ENCODE results near the gene BTG2.
A peak's percentile ranks its signal among the peaks of the same experiment; 100 is the strongest.

BTG2 gene

GRCh38 chr1:203317429-203318228 lies 12.3 kb downstream of the BTG2 start:
- DNase-seq (ENCODE audit: low spot score) = no peak

- DNase-seq (ENCODE audit: low spot score) = no peak
Measured at GRCh38 chr1:203318229-203318517, 12.9 kb downstream of the BTG2 start.

GRCh38 chr1:203320591-203321272 lies 15.4 kb downstream of the BTG2 start:
- DNase-seq (ENCODE audit: low spot score) = no peak

- no peak for DNase-seq (ENCODE audit: low spot score)
Measured at GRCh38 chr1:203321273-203322052, 16.1 kb downstream of the BTG2 start.

- no peak for DNase-seq (ENCODE audit: low spot score)
Measured at GRCh38 chr1:203322500-203323179, 17.3 kb downstream of the BTG2 start.

- DNase-seq (ENCODE audit: low spot score) = no peak
Measured at GRCh38 chr1:203323587-203323986, 18.3 kb downstream of the BTG2 start.

GRCh38 chr1:203324105-203325025 lies 19.0 kb downstream of the BTG2 start:
- DNase-seq (ENCODE audit: low spot score) = peak; percentile 54

- peak; percentile 76 for DNase-seq (ENCODE audit: low spot score)
Measured at GRCh38 chr1:203325026-203325417, 19.7 kb downstream of the BTG2 start.

GRCh38 chr1:203325418-203326091 lies 20.2 kb downstream of the BTG2 start:
- DNase-seq (ENCODE audit: low spot score) = peak; percentile 73

- peak; percentile 97 for DNase-seq (ENCODE audit: low spot score)
Measured at GRCh38 chr1:203326830-203327683, 21.7 kb downstream of the BTG2 start.

GRCh38 chr1:203327684-203328457 lies 22.6 kb downstream of the BTG2 start:
- DNase-seq (ENCODE audit: low spot score) = no peak

- DNase-seq (ENCODE audit: low spot score) = peak; percentile 57
Measured at GRCh38 chr1:203328714-203329122, 23.4 kb downstream of the BTG2 start.

GRCh38 chr1:203331224-203331623 lies 25.9 kb downstream of the BTG2 start:
- no peak for DNase-seq (ENCODE audit: low spot score)

GRCh38 chr1:203335503-203335902 lies 30.2 kb downstream of the BTG2 start:
- DNase-seq (ENCODE audit: low spot score) = no peak

- no peak for DNase-seq (ENCODE audit: low spot score)
Measured at GRCh38 chr1:203336097-203336496, 30.8 kb downstream of the BTG2 start.

- DNase-seq (ENCODE audit: low spot score) = no peak
Measured at GRCh38 chr1:203338335-203339036, 33.2 kb downstream of the BTG2 start.

GRCh38 chr1:203340112-203340790 lies 34.9 kb downstream of the BTG2 start:
- peak; percentile 71 for DNase-seq (ENCODE audit: low spot score)
